ENCODE measurements around the gene CALN1. TPM values are rescaled to one million over a fixed set of nuclear protein-coding genes. Genes with fewer than 3 reads are reported as not detected.

CALN1 gene
- total and polyA plus RNA-seq, 2 of the 8 experiments (the other 6 are each of a cell fraction or from before 2014, with no cell fraction given): 6.4 to 15.2 TPM

DNA sequence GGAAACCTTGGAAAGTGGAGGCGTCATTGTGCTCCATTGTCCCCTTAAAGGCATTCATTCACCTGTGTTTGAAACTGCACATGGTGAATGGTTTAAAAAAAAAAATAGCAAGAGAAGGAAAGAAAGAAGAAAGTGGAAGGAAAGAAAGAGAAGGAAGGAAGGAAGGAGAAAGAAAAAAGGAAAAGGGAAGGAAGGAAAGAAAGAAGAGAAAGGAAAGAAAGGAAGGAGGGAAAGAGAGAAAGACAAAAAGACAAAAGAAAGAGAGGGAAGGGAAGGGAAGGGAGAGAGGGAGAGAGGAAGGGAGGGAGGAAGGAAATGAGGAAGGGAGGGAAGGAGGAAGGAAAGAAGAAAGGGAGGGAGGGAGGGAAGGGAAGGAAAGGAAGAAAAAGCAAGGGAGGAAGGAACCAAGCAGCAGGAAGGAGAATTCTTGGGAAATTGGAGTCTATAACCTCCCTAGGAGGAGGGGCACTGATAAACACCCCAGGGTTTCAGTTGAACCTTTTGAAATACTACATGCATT is 66.9 kb downstream of the CALN1 start:
- WGBS, 2 experiments (ENCODE audit: extremely low coverage in 1 of 2, insufficient coverage in 1 of 2, insufficient read length in 1 of 2, insufficient replicate concordance in 2 of 2, low coverage in 1 of 2, low lambda C conversion rate in 2 of 2, missing lambda C conversion rate in 1 of 2): 68% methylated on average over 1 of the region's 1 CpG; no CpG with 5 or more reads in 1 of the 2 experiments
- no peaks in the 10 kb centered on the region for H3K27me3 ChIP-seq (replicated peaks in 1 of 4; ENCODE audit: control insufficient read depth in 3 of 4, extremely low read depth in 1 of 4, insufficient read depth in 3 of 4, low read length in 3 of 4)
- H3K27ac ChIP-seq (ENCODE audit: low read depth, low read length): no peak overlapping the region
- no peaks in the 10 kb centered on the region for H4K20me1 ChIP-seq (replicated peaks in 1 of 2; ENCODE audit: control insufficient read depth in 1 of 2, insufficient read depth in 2 of 2, low read length in 2 of 2)
- H2AFZ ChIP-seq (ENCODE audit: low read length): no peak overlapping the region
- POLR2A ChIA-PET (ENCODE audit: partially characterized antibody): no interaction called here
- H3K4ac ChIP-seq (replicated peaks; ENCODE audit: insufficient read length, low read depth, low read length): no peak overlapping the region
- H2BK15ac ChIP-seq (ENCODE audit: low read length): no peak overlapping the region
- no peak overlapping the region for H2BK5ac ChIP-seq (ENCODE audit: low read depth, low read length)
- no peak overlapping the region for H3K23ac ChIP-seq (ENCODE audit: insufficient read length)
- no peak overlapping the region for H2BK120ac ChIP-seq (replicated peaks; ENCODE audit: low read depth, low read length)
- H3K9ac ChIP-seq (replicated peaks in 1 of 4; ENCODE audit: extremely low read depth in 1 of 4, low read depth in 3 of 4, low read length in 3 of 4): no peak overlapping the region
- H2BK20ac ChIP-seq (ENCODE audit: low read length): no peak overlapping the region
- H3K56ac ChIP-seq (replicated peaks; ENCODE audit: insufficient read length, low read depth, low read length): no peak overlapping the region
- H3K4me3 ChIP-seq (ENCODE audit: extremely low read depth in 1 of 4, insufficient read depth in 2 of 4, low read depth in 3 of 4, low read length in 4 of 4): no peak overlapping the region
- H3K79me2 ChIP-seq (ENCODE audit: control insufficient read depth in 1 of 2, insufficient read depth in 2 of 2, low read length in 2 of 2): no peaks in the 10 kb centered on the region
- FAIRE-seq: no peak
- CTCF ChIA-PET (ENCODE audit: partially characterized antibody): no interaction called here
- H2AK5ac ChIP-seq (ENCODE audit: low read depth, low read length): no peak overlapping the region
- H3K36me3 ChIP-seq (ENCODE audit: control insufficient read depth in 2 of 4, insufficient read depth in 4 of 4, low read length in 3 of 4): no peaks in the 10 kb centered on the region
- H4K5ac ChIP-seq (ENCODE audit: insufficient read length, low read depth, low read length): no peak overlapping the region
- no peak overlapping the region for H3K18ac ChIP-seq (ENCODE audit: extremely low read depth, low read length)
- H3K4me2 ChIP-seq (ENCODE audit: insufficient read depth in 1 of 2, low read depth in 2 of 2, low read length in 2 of 2): no peak overlapping the region
- H3K4me1 ChIP-seq (replicated peaks in 1 of 4; ENCODE audit: control insufficient read depth in 3 of 4, insufficient read depth in 4 of 4, low read length in 3 of 4): peaks cover 0 to 5% (median under 1%) of the 10 kb centered on the region in 4 experiments; a peak in 1 of 7 replicates
- H4K8ac ChIP-seq (ENCODE audit: extremely low read depth, insufficient read depth, low read length): no peak overlapping the region
- no peaks in the 10 kb centered on the region for H3K9me3 ChIP-seq (ENCODE audit: insufficient read depth in 2 of 2, low read depth in 1 of 2, low read length in 1 of 2)
- no peak overlapping the region for H3K14ac ChIP-seq (ENCODE audit: insufficient read length)
- no peak overlapping the region for H2BK12ac ChIP-seq (ENCODE audit: low read depth, low read length)
- no peak for DNase-seq (ENCODE audit: low read depth in 1 of 2, low spot score in 2 of 2)
- H3K79me1 ChIP-seq (ENCODE audit: low read depth, low read length): no peaks in the 10 kb centered on the region
- H3K23me2 ChIP-seq (ENCODE audit: low read depth, low read length): no peaks in the 10 kb centered on the region; the same call in 1 of the 2 replicates
- H4K91ac ChIP-seq (replicated peaks; ENCODE audit: insufficient read length, low read length): no peak overlapping the region
- TF ChIP-seq KDM5A (IDR thresholded peaks at IDR 0.05; ENCODE audit: low read length): no peak
- no peak for TF ChIP-seq GABPA (IDR thresholded peaks at IDR 0.05; ENCODE audit: borderline replicate concordance, insufficient read depth, low read length)
- TF ChIP-seq SP1 (IDR thresholded peaks at IDR 0.05; ENCODE audit: low read depth, low read length): no peak
- TF ChIP-seq SUZ12 (IDR thresholded peaks at IDR 0.05; ENCODE audit: low read length): no peak
- no peak for TF ChIP-seq CREB1 (IDR thresholded peaks at IDR 0.05)
- no peak for TF ChIP-seq SIRT6 (IDR thresholded peaks at IDR 0.05; ENCODE audit: low read length)
- no peak for TF ChIP-seq NANOG (IDR thresholded peaks at IDR 0.05; ENCODE audit: insufficient read depth, low read depth, low read length, poor library complexity, severe bottlenecking)
- TF ChIP-seq SIX5 (IDR thresholded peaks at IDR 0.05; ENCODE audit: low read depth, low read length): no peak
- TF ChIP-seq CHD2 (IDR thresholded peaks at IDR 0.05; ENCODE audit: low read length): no peak
- no peak for TF ChIP-seq HDAC6 (IDR thresholded peaks at IDR 0.05; ENCODE audit: low read depth, low read length)
- TF ChIP-seq SAP30 (IDR thresholded peaks at IDR 0.05; ENCODE audit: insufficient read depth, insufficient replicate concordance, low read length): no peak
- TF ChIP-seq PHF8 (conservative IDR thresholded peaks at IDR 0.05; ENCODE audit: low read depth, low read length): no peak
- no peak for TF ChIP-seq EZH2 (IDR thresholded peaks at IDR 0.05; ENCODE audit: low read depth, low read length, severe bottlenecking)
- TF ChIP-seq SP4 (IDR thresholded peaks at IDR 0.05; ENCODE audit: low read length): no peak
- TF ChIP-seq JUND (IDR thresholded peaks at IDR 0.05; ENCODE audit: low read length): no peak
- TF ChIP-seq POLR2AphosphoS5 (IDR thresholded peaks at IDR 0.05; ENCODE audit: low read depth, low read length): no peak

Measured in H1 (cell line).